Measurements from ENCODE around the gene SCP2.
"Not testable (repeated sequence)": the region's sequence is repeated elsewhere in the genome, so short reads cannot be mapped to it uniquely, and the experiment has no call there.

Gene SCP2

GRCh38 chr1:52976183-52977035 lies 49.3 kb downstream of the SCP2 start:
- Histone ChIP-seq H3K27ac (ENCODE audit: low read length) (no peak overlapping the region), H2AFZ (ENCODE audit: low read depth, low read length) (no peak overlapping the region), H3K4me3 (ENCODE audit: low read depth in 1 of 2, low read length in 2 of 2) (no peak overlapping the region), H3K79me2 (ENCODE audit: insufficient read depth, low read length) (no peaks in the 10 kb centered on the region), H3K9me3 (ENCODE audit: insufficient read depth, low read length, severe bottlenecking) (no peaks in the 10 kb centered on the region), H3K27me3 (ENCODE audit: insufficient read depth, low read length, poor library complexity) (no peaks in the 10 kb centered on the region), H3K4me1 (ENCODE audit: insufficient read depth, low read length) (no peaks in the 10 kb centered on the region), H4K20me1 (ENCODE audit: insufficient read depth, low read length) (no peaks in the 10 kb centered on the region), H3K9ac (ENCODE audit: low read depth, low read length) (no peak overlapping the region), H3K36me3 (ENCODE audit: insufficient read depth, low read length) (no peaks in the 10 kb centered on the region), H3K4me2 (ENCODE audit: insufficient read depth, low read length) (no peak overlapping the region)
- DNase-seq (no peak), ATAC-seq (ENCODE audit: insufficient read depth, low read depth) (no peak)
- TF ChIP-seq, protein P1, sequence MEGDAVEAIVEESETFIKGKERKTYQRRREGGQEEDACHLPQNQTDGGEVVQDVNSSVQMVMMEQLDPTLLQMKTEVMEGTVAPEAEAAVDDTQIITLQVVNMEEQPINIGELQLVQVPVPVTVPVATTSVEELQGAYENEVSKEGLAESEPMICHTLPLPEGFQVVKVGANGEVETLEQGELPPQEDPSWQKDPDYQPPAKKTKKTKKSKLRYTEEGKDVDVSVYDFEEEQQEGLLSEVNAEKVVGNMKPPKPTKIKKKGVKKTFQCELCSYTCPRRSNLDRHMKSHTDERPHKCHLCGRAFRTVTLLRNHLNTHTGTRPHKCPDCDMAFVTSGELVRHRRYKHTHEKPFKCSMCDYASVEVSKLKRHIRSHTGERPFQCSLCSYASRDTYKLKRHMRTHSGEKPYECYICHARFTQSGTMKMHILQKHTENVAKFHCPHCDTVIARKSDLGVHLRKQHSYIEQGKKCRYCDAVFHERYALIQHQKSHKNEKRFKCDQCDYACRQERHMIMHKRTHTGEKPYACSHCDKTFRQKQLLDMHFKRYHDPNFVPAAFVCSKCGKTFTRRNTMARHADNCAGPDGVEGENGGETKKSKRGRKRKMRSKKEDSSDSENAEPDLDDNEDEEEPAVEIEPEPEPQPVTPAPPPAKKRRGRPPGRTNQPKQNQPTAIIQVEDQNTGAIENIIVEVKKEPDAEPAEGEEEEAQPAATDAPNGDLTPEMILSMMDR (IDR thresholded peaks at IDR 0.05; ENCODE audit: borderline replicate concordance, extremely low read depth, low read length, poor library complexity, severe bottlenecking), result no peak
- no peak for TF ChIP-seq EZH2 (IDR thresholded peaks at IDR 0.05; ENCODE audit: borderline replicate concordance, low read depth, low read length, severe bottlenecking)

DNA sequence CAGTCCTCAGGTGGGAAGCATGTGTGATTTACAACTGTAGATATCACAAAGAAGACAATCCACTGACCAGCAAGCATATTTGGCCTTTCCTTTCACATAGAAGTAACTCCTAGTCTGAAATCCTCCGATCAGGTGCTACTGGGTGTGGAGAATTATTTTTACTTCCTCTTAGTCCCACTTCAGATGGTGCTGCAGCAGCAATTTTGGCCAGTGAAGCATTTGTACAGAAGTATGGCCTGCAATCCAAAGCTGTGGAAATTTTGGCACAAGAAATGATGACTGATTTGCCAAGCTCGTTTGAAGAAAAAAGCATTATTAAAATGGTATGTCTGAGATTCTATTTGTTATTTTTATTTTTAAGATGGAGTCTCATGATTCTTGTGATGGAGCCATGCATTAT lies 51.0 kb downstream of the SCP2 start:
- no peaks in the 10 kb centered on the region for H3K9me3 ChIP-seq (ENCODE audit: insufficient read depth, low read length, severe bottlenecking)
- H3K36me3 ChIP-seq (ENCODE audit: insufficient read depth, low read length), result no peaks in the 10 kb centered on the region

GRCh38 chr1:52992733-52993132 lies 65.7 kb downstream of the SCP2 start:
- H3K9me3 ChIP-seq (ENCODE audit: insufficient read depth, low read length, severe bottlenecking); H3K79me2 ChIP-seq (ENCODE audit: insufficient read depth, low read length); H2AFZ ChIP-seq (ENCODE audit: low read depth, low read length); H3K27ac ChIP-seq (ENCODE audit: low read length); H3K36me3 ChIP-seq (ENCODE audit: insufficient read depth, low read length); H3K27me3 ChIP-seq (ENCODE audit: insufficient read depth, low read length, poor library complexity); H3K4me1 ChIP-seq (ENCODE audit: insufficient read depth, low read length); ATAC-seq (ENCODE audit: insufficient read depth, low read depth); H3K4me3 ChIP-seq (ENCODE audit: low read depth in 1 of 2, low read length in 2 of 2); H4K20me1 ChIP-seq (ENCODE audit: insufficient read depth, low read length); DNase-seq; H3K9ac ChIP-seq (ENCODE audit: low read depth, low read length); H3K4me2 ChIP-seq (ENCODE audit: insufficient read depth, low read length): not testable (repeated sequence)

More for the DNA sequence above, 51.0 kb downstream of the SCP2 start:
- H3K79me2 ChIP-seq (ENCODE audit: insufficient read depth, low read length), result no peaks in the 10 kb centered on the region
- no peak for ATAC-seq (ENCODE audit: insufficient read depth, low read depth)
- no peak overlapping the region for H3K4me3 ChIP-seq (ENCODE audit: low read depth in 1 of 2, low read length in 2 of 2)
- H3K27ac ChIP-seq (ENCODE audit: low read length), result no peak overlapping the region
- no peak overlapping the region for H3K9ac ChIP-seq (ENCODE audit: low read depth, low read length)
- H4K20me1 ChIP-seq (ENCODE audit: insufficient read depth, low read length), result no peaks in the 10 kb centered on the region
- H3K4me1 ChIP-seq (ENCODE audit: insufficient read depth, low read length), result no peaks in the 10 kb centered on the region
- H2AFZ ChIP-seq (ENCODE audit: low read depth, low read length), result no peak overlapping the region
- H3K4me2 ChIP-seq (ENCODE audit: insufficient read depth, low read length), result no peak overlapping the region
- TF ChIP-seq, protein P1 (IDR thresholded peaks at IDR 0.05; ENCODE audit: borderline replicate concordance, extremely low read depth, low read length, poor library complexity, severe bottlenecking), result no peak
- TF ChIP-seq EZH2 (IDR thresholded peaks at IDR 0.05; ENCODE audit: borderline replicate concordance, low read depth, low read length, severe bottlenecking), result no peak
- no peaks in the 10 kb centered on the region for H3K27me3 ChIP-seq (ENCODE audit: insufficient read depth, low read length, poor library complexity)
- DNase-seq, result no peak

DNA sequence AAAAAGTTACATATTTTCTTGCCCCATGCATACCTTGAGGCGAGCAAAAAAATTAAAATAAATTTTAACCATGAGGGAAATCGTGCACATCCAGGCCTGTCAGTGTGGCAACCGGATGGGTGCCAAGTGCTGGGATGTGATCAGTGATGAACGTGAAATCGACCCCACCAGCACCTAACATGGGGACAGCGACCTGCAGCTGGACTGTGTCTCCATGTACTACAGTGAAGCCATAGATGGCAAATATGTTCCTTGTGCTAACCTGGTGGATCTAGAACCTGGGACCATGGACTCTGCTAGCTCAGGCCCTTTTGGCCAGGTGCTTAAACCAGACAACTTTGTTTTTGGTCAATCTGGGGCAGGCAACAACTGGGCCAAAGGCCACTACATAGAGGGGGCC lies 67.6 kb downstream of the SCP2 start:
- Histone ChIP-seq H3K4me2 (ENCODE audit: insufficient read depth, low read length) (no peak overlapping the region), H3K9me3 (ENCODE audit: insufficient read depth, low read length, severe bottlenecking) (no peaks in the 10 kb centered on the region), H3K4me1 (ENCODE audit: insufficient read depth, low read length) (no peaks in the 10 kb centered on the region), H2AFZ (ENCODE audit: low read depth, low read length) (no peak overlapping the region), H4K20me1 (ENCODE audit: insufficient read depth, low read length) (no peaks in the 10 kb centered on the region), H3K27me3 (ENCODE audit: insufficient read depth, low read length, poor library complexity) (no peaks in the 10 kb centered on the region), H3K27ac (ENCODE audit: low read length) (no peak overlapping the region), H3K9ac (ENCODE audit: low read depth, low read length) (no peak overlapping the region), H3K4me3 (ENCODE audit: low read depth in 1 of 2, low read length in 2 of 2) (no peak overlapping the region), H3K79me2 (ENCODE audit: insufficient read depth, low read length) (no peaks in the 10 kb centered on the region), H3K36me3 (ENCODE audit: insufficient read depth, low read length) (no peaks in the 10 kb centered on the region)
- ATAC-seq (ENCODE audit: insufficient read depth, low read depth) (no peak), DNase-seq (no peak)
- TF ChIP-seq, protein P1 (IDR thresholded peaks at IDR 0.05; ENCODE audit: borderline replicate concordance, extremely low read depth, low read length, poor library complexity, severe bottlenecking), result no peak
- TF ChIP-seq EZH2 (IDR thresholded peaks at IDR 0.05; ENCODE audit: borderline replicate concordance, low read depth, low read length, severe bottlenecking), result no peak

Data from DND-41 (cell line).